MCF 10A (cell line): ENCODE results near the gene COL5A3. TPM values are rescaled to one million over a fixed set of nuclear protein-coding genes. Genes with fewer than 3 reads are reported as not detected.
A peak's percentile ranks its signal among the peaks of the same experiment; 100 is the strongest.

Experiments used
- BruUV-seq: library from RNA; stranded (reverse); fragments of 400-500 nt; replicated peaks from 2 replicates; lab custom pipeline; 2021; lab: Mats Ljungman, UMichigan
- CTCF ChIA-PET: fragments of 300-600 bp; sonication (Branson Sonifier 250); formaldehyde crosslinking; extraction: SDS; loops from one replicate; lab custom pipeline; 2021; ENCODE audit warnings: antibody characterized with exemption, inconsistent platforms; lab: Yijun Ruan, JAX
- POLR2A ChIA-PET: fragments of 300-600, 350-650 bp; sonication (Branson Sonifier 250); formaldehyde crosslinking; extraction: SDS; loops from one replicate; lab custom pipeline; 2020; ENCODE audit warnings: antibody characterized with exemption, inconsistent platforms; lab: Yijun Ruan, JAX
- DNase-seq: peaks from one replicate; pipeline ENCODE4 v3.0.0-alpha.2; 2018; ENCODE audit not compliant: unreplicated experiment
- H3K27ac Mint-ChIP-seq: one replicate; pipeline ENCODE4 v1.8.0; 2022; ENCODE audit warnings: mild to moderate bottlenecking, low read depth, mixed read lengths; ENCODE audit not compliant: unreplicated experiment
- H3K27me3 Mint-ChIP-seq: one replicate; pipeline ENCODE4 v1.8.0; 2022; ENCODE audit warnings: mixed read lengths; ENCODE audit not compliant: insufficient read depth, unreplicated experiment
- H3K36me3 Mint-ChIP-seq: one replicate; pipeline ENCODE4 v1.8.0; 2022; ENCODE audit warnings: mild to moderate bottlenecking, moderate library complexity, mixed read lengths; ENCODE audit not compliant: insufficient read depth, unreplicated experiment
- H3K4me1 Mint-ChIP-seq: one replicate; pipeline ENCODE4 v1.8.0; 2022; ENCODE audit warnings: mixed read lengths; ENCODE audit not compliant: insufficient read depth, unreplicated experiment
- H3K4me3 Mint-ChIP-seq: one replicate; pipeline ENCODE4 v1.8.0; 2022; ENCODE audit warnings: mild to moderate bottlenecking, moderate library complexity, mixed read lengths; ENCODE audit not compliant: unreplicated experiment
- H3K9me3 Mint-ChIP-seq: one replicate; pipeline ENCODE4 v1.8.0; 2022; ENCODE audit warnings: mixed read lengths; ENCODE audit not compliant: unreplicated experiment
- intact Hi-C: fragments of 100-400 bp; cut with micrococcal nuclease; formaldehyde crosslinking; loops from 2 replicates; pipeline ENCODE4 v1.14.1; 2022
- total RNA-seq: library from RNA; stranded (reverse); gene quantifications from 2 replicates; pipeline ENCODE4 v1.2.3, GENCODE V29; 2022
- TF ChIP-seq, protein P1 (sequence below): fragments of 200-600 bp; IDR thresholded peaks from one replicate; pipeline ENCODE4 v1.8.0; 2022; ENCODE audit warnings: antibody characterized with exemption, mild to moderate bottlenecking; ENCODE audit not compliant: unreplicated experiment

Gene COL5A3
- total RNA-seq, 1 experiment from 2014 or later: 1.5 TPM

DNA sequence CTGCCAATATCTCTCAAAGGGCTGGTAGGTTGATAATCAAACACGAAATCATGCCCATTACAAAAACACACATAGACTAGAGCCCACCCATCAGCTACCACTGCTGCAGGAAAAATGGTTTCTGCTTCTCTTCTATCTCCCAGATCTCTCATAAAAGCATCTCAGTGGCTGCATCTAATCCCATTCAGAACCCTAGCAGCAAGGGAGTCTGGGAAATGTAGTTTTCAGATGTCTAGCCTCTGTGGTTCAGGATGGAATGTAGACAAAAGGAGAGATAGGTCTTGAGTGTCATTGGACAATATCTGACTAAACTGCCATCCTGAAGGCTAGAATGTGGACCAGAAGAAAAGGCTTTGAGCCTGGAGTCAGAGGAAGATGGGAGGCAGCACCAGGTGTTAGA lies 35.1 kb upstream of the COL5A3 start:
- no TSS peak for BruUV-seq
- H3K27ac Mint-ChIP-seq: no peak overlapping the region
- ChIA-PET POLR2A (no interaction called here), CTCF (interaction anchor here (0.6 to 1.4 kb wide), 4 partner anchors 17 to 427 kb away, joined by 3 to 9 read pairs (median 5); no protein-coding TSS in a partner anchor)
- H3K4me1 Mint-ChIP-seq: no peaks in the 10 kb centered on the region
- no peaks in the 10 kb centered on the region for H3K36me3 Mint-ChIP-seq
- no peaks in the 10 kb centered on the region for H3K9me3 Mint-ChIP-seq
- H3K27me3 Mint-ChIP-seq: peaks cover 83% of the 10 kb centered on the region
- no peak for DNase-seq
- intact Hi-C loops: no loop called here
- TF ChIP-seq, protein P1, sequence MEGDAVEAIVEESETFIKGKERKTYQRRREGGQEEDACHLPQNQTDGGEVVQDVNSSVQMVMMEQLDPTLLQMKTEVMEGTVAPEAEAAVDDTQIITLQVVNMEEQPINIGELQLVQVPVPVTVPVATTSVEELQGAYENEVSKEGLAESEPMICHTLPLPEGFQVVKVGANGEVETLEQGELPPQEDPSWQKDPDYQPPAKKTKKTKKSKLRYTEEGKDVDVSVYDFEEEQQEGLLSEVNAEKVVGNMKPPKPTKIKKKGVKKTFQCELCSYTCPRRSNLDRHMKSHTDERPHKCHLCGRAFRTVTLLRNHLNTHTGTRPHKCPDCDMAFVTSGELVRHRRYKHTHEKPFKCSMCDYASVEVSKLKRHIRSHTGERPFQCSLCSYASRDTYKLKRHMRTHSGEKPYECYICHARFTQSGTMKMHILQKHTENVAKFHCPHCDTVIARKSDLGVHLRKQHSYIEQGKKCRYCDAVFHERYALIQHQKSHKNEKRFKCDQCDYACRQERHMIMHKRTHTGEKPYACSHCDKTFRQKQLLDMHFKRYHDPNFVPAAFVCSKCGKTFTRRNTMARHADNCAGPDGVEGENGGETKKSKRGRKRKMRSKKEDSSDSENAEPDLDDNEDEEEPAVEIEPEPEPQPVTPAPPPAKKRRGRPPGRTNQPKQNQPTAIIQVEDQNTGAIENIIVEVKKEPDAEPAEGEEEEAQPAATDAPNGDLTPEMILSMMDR: no peak
- no peak overlapping the region for H3K4me3 Mint-ChIP-seq

GRCh38 chr19:10044390-10044789 lies 34.1 kb upstream of the COL5A3 start:
- no peak overlapping the region for H3K27ac Mint-ChIP-seq
- no peaks in the 10 kb centered on the region for H3K9me3 Mint-ChIP-seq
- POLR2A ChIA-PET: no interaction called here
- no peak overlapping the region for H3K4me3 Mint-ChIP-seq
- intact Hi-C loops: no loop called here
- BruUV-seq: no TSS peak
- CTCF ChIA-PET: no interaction called here
- DNase-seq: peak; percentile 34
- TF ChIP-seq, protein P1: no peak
- H3K36me3 Mint-ChIP-seq: no peaks in the 10 kb centered on the region
- no peaks in the 10 kb centered on the region for H3K4me1 Mint-ChIP-seq
- peaks cover 85% of the 10 kb centered on the region for H3K27me3 Mint-ChIP-seq

DNA sequence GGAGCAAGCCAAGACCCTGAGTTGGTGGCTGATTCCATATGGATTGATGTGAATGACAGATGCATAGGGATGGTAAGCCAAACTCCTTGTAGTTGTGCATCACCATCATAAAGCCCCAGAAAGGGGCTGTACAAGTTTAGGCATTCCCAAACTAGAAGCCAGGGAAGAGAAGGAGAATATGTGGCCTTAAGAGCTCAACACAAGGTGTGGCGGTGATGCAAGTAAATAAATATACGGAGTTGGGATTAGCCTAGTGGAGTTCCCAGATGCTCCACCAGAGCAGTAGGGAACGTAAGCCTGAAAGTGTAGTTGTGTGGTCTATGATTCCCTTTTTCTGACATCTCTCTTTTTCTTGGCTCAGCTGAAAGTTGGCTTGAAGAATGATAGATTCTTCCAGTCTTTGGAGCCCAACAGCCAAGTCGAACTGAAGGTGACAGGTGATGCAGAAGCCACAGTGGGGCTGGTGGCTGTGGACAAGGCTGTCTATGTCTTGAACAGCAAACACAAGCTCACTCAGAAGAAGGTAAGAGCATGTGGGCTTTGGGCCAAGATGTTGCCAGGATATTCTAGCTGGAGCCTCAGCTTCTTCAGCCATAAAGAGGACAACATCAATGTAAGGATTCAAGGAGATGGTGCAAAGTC lies 33.1 kb upstream of the COL5A3 start:
- H3K36me3 Mint-ChIP-seq: no peaks in the 10 kb centered on the region
- no peak overlapping the region for H3K27ac Mint-ChIP-seq
- TF ChIP-seq, protein P1: no peak
- ChIA-PET CTCF (interaction anchor here (0.6 kb wide), 1 partner anchor 536 kb away, joined by 3 read pairs; no protein-coding TSS in a partner anchor), POLR2A (no interaction called here)
- peaks cover 85% of the 10 kb centered on the region for H3K27me3 Mint-ChIP-seq
- DNase-seq: no peak
- no peaks in the 10 kb centered on the region for H3K9me3 Mint-ChIP-seq
- no peak overlapping the region for H3K4me3 Mint-ChIP-seq
- no TSS peak for BruUV-seq
- no peaks in the 10 kb centered on the region for H3K4me1 Mint-ChIP-seq
- intact Hi-C loops: no loop called here

GRCh38 chr19:10037809-10038208 lies 27.5 kb upstream of the COL5A3 start:
- intact Hi-C loops: no loop called here
- no peak for DNase-seq
- no peak overlapping the region for H3K4me3 Mint-ChIP-seq
- CTCF ChIA-PET: interaction anchor here (1.5 kb wide), 1 partner anchor 10 kb away, joined by 8 read pairs; no protein-coding TSS in a partner anchor
- peaks cover 59% of the 10 kb centered on the region for H3K27me3 Mint-ChIP-seq
- TF ChIP-seq, protein P1: no peak
- no peaks in the 10 kb centered on the region for H3K36me3 Mint-ChIP-seq
- no peak overlapping the region for H3K27ac Mint-ChIP-seq
- H3K9me3 Mint-ChIP-seq: no peaks in the 10 kb centered on the region
- no TSS peak for BruUV-seq
- POLR2A ChIA-PET: no interaction called here
- no peaks in the 10 kb centered on the region for H3K4me1 Mint-ChIP-seq
